GM19467 (cell line): ENCODE data around the gene BICDL2.
"Not testable (repeated sequence)": the region's sequence is repeated elsewhere in the genome, so short reads cannot be mapped to it uniquely, and the experiment has no call there.

Experiments used
- ATAC-seq: cut with Tn5 transposase; IDR thresholded peaks from one replicate; pipeline ENCODE4 v1.9.1; 2021; ENCODE audit warnings: mild to moderate bottlenecking, moderate library complexity; ENCODE audit not compliant: unreplicated experiment

The BICDL2 gene, protein sequence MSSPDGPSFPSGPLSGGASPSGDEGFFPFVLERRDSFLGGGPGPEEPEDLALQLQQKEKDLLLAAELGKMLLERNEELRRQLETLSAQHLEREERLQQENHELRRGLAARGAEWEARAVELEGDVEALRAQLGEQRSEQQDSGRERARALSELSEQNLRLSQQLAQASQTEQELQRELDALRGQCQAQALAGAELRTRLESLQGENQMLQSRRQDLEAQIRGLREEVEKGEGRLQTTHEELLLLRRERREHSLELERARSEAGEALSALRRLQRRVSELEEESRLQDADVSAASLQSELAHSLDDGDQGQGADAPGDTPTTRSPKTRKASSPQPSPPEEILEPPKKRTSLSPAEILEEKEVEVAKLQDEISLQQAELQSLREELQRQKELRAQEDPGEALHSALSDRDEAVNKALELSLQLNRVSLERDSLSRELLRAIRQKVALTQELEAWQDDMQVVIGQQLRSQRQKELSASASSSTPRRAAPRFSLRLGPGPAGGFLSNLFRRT

DNA sequence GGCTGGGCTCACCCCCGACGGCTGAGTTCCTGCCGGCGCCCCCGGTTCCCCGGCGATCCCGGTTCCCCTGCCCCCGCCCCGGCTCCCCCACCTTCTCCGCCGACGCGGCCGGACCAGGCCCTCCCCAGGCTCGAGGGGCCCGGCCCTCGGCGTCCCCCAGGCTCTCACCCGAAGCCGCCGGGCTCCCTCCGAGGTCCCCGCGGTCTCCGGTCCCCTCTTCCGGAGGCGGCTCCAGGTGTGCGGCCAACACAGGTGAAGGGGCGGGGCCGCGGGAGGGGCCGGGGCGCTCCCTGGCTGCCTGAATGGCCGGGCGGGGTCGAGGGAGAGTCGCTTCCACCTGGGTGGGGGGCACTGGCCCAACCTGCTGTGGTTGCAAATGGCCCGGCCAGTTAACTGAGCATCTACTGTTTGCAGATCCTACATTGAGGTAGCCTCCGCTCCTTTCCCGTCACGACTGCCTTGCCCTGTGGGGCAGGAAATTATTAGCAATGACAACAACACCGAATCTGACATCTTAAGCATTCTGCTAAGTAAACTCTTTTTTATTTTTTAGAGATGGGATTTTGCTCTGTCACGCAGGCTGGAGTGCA is at the start of gene BICDL2:
Gene BICDL2, minus strand, starts transcription at position 219 of the 590 bp plus-strand sequence. CDS start 1,448 bp downstream, outside the sequence.
- ATAC-seq = no peak

DNA sequence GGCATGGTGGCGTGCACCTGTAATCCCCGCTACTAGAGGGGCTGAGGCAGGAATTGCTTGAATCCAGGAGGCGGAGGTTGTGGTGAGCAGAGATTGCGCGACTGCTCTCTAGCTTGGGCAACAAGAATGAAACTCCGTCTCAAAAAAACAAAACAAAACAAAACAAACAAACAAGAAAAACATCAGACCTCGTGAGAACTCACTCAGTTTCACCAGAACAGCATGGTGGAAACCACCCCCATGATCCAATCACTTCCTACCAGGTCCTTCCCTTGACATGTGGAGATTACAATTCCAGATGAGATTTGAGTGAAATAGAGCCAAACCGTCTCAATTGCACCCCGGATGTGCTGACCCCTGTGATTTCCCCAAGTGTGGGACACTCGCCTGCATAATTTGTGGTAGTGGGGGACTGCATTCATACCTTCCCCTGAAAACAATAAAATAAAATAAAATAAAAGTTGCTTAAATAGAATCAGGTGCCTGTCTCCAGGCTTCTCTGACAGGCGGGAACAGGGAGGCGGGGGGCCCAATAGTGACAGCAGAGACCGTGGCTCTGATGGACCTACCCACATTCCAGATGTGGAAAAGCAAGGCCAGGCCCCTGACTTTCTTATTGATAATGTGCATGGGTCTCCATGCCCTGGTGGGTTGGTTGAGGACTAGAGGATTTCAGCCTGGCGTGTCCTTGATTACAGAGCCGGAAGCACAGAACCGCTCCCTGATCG is 49.3 kb upstream of the BICDL2 start:
- no peak for ATAC-seq

DNA sequence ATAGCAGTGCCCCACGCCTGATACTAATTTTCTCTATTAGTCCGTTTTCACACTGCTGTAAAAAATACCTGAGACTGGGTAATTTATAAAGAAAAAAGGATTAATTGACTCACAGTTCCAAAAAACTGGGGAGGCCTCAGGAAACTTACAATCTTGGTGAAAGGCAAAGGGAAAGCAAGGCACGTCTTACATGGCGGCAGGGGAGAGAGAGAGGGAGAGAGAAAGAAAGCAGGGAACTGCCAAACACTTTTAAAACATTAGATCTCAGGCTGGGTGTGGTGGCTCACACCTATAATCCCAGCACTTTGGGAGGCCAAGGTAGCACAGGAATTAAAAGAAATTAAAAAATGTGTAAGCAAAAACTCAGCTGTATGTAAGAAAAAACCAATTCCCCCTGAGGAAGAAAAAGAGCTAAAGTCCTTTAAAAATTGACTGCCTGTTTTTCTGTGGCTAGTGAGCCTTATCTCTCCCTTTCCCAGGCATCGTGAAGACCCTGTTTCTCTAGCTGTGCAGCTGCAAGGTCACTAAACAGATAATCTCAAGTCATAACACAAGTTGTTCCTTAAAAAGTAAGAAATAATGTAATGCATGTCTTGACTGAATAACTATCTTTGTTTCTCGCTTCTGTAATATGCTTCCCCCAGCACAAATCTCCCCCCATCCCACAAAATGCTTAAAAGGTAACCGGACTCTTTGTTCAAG is 48.4 kb upstream of the BICDL2 start:
- ATAC-seq = no peak

DNA sequence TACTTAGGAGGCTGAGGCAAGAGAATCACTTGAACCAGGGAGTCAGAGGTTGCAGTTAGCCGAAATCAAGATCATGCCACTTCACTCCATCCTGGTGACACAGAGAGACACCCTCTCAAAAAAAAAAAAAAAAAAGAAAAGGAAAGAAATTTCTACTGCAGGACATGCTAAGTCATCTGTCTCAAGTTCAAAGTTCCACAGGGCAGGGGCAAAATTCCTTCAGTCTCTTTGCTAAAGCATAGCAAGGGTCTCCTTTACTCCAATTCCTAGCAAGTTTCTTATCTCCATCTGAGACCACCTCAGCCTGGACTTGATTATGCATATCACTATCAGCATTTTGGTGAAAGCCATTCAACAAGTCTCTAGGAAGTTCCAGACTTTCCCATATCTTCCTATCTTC is 47.7 kb upstream of the BICDL2 start:
- ATAC-seq = no peak

DNA sequence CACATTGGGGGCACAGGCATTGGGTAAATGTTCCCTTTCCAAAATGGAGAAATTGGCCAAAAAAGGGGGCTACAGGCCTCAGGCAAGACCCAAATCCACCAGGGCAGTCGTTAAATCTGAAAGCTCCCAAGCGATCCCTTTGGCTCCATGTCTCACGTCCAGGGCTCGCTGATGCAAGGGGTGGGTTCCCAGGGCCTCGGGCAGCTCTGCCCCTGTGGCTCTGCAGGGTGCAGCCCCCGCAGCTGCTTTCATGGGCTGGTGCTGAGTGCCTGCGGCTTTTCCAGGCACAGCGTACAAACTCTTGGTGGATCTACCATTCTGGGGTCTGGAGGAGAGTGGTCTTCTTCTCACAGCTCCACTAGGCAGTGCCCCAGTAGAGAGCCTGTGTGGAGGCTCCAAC is 46.7 kb upstream of the BICDL2 start:
- ATAC-seq = not testable (repeated sequence)

DNA sequence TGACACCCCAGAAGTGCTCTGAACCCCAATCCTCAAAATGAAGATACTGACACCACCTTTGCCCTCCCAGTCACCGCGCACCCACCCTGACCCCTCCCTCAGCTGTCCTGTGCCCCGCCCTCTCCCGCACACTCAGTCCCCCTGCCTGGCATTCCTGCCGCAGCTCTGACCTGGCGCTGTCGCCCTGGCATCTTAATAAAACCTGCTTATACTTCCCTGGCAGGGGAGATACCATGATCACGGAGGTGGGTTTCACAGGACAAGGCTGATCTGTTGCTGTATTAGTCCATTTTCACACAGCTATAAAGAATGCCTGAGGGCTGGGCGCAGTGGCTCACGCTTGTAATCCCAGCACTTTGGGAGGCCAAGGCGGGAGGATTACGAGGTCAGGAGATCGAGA is 45.2 kb upstream of the BICDL2 start:
- not testable (repeated sequence) for ATAC-seq

DNA sequence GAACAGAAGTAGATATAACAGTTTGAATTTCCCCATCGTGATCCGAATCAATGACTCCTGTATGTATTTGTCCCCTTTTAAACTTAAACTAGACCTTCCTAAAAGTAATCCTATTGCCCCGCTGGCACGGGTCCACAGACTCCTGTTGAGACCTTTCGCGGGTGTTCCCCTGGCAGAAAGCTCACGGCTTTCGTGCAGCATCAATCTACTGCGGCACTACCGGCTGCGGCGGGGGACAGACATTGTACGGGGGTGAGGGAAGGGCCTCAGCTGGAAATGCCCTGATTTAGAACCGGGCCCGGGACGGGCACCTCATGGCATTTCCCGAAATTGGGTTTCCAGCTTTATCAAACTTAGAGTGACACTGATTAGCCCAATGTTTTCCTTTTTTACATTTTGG is 43.3 kb upstream of the BICDL2 start:
- no peak for ATAC-seq

DNA sequence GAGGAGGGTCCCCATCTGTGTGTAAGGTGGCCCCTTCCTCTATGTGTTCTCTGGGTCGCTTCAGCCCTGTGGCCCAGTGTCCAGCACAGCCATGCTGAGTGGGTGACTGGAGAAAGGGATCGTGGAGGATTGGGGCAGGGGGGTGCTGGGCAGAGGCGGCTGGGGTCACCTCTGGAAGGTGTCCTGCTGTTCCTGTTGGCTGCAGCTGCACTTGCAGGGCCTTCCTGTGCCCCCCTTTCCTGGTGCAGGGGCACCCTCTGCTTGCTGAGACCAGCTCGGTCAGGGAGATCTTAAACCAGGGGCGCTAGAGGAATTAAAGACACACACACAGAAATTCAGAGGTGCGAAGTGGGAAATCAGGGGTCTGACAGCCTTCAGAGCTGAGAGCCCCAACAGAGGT is 39.8 kb upstream of the BICDL2 start:
- ATAC-seq = no peak

DNA sequence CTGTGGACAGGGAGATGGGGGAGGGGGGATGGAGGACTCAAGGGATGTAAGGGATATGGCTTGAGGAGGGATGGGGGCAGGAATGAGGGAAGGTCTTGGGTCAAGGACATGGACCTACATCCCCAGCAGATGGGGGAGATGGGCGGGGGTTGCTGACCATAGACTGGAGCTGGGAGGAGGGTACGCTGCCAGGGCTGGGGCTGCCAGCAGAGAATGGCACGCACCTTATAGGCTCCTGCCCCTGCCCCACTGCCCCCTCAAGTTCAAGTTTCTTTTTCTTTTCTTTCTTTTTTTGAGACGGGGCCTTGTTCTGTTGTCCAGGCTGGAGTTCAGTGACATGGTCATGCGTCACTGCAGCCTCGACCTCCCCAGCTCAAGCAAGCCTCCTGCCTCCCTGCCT is 39.2 kb upstream of the BICDL2 start:
- ATAC-seq = not testable (repeated sequence)

DNA sequence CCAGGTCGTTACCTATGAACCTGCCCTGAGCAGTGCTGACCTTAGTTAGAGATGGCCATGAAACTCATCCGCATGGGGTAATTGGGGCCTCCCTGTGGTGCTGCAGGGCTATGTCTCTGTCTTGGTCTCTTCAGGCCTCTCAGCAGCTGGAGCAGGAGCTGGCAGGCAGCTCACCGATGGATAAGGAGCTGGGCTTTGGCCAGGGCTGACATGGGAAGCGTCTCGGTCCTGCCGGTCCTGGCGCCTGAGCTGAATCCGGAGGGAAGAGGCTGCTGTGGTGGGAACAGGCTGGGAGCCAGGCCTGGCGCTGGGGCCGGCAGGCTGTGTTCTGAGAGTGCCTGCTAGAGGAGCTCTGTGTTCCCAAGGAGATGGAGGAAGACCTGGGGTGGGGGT is 38.8 kb upstream of the BICDL2 start:
- ATAC-seq = no peak

DNA sequence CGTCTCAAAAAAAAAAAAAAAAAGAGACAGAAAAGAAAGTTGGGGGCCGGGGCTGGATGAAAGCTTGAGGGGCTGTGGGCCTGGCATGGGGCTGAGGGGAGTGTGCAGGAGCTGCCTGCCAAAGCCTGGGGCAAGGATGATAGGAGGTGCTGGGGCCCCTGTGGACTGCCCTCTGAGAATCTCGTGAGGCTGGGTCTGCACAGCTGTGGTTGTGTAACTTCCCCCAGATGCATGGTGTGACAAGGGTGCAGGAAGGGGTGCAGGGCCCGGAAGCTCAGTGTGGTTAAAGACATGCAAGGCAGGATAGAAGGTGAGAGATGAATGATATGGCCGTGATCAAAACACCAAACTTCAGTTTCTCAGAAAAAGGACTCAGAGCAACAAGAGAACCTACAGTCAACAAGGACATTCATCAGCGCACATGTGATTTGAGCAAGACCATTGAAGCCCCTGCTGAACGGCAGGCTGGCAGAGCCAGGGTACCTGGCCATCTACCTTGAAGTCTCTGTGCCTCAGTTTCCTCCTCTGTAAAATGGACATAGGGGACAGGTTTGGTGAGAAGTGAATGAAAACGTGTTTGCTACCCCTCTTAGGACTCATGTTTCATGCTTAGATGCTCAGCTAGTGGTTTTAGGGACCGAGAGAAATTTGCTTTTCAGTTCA is 38.2 kb upstream of the BICDL2 start:
- ATAC-seq = peak; percentile 74

DNA sequence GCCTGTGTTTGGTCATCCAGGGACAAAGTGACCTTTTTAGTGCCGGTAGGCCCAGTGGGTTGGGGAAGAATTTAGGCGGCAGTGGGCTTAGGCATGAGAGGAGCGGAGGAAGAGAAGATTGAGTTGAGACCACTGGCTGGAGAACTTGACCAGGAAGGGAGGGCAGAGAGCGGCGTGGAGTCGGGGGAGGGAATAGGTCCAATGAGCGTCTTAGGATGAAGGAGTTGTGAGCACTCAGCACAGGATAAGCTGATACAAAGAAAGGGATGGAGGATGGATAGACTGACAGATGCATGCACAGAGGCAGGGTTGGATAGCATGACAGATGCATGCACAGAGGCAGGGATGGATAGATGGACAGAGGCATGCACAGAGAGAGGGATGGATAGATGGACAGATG is 36.7 kb upstream of the BICDL2 start:
- no peak for ATAC-seq

DNA sequence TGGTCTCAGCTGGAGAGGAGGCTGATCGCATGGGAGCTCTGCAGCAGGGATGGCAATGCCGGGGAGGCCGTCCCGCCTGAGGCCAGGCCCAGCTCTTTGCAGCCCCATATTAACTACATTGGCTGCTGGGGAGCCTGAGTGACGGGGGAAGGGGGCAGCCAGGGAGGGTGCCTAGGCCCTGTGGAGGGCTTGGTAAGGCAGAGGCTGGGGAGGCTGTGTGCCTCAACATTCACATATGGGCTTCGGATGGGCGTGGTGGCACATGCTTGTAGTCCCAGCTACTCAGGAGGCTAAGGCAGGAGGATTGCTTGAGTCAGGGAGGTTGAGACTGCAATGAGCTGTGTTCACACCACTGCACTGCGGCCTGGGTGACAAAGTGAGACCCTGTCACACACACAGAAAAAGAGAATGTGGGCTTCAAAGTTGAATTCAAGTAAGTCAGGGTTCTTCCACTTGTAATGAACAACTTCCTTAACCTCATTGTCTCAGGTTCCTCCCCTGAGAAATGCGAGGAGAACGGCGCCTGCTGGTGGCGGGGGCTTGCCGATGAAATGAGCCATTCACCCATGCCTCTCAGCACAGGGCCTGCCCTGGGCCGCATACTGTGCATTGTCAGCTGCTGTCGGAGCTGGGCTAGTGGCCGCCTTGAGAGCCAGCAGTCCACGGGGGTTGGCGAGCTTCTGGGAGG is 36.0 kb upstream of the BICDL2 start:
- ATAC-seq = not testable (repeated sequence)

DNA sequence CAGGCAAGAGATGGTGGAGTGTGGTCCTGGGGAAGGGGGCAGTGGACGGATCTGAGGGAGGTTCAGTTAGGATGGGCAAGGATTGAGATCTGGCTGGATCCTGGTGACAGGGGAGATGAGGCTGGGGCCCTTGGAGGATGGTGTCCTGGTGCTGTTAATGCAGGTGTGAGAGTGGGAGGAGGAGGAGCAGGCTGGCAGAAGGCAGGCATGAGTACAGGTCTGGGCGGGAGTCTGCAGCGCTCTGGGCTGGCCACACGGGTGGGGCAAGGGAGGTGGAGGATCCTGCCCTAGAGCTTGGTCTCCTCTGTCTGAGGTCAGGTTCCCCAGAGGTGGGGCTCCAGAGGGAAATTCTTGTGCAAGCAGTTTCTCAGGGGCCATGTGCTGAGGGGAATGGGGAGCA is 35.4 kb upstream of the BICDL2 start:
- not testable (repeated sequence) for ATAC-seq

DNA sequence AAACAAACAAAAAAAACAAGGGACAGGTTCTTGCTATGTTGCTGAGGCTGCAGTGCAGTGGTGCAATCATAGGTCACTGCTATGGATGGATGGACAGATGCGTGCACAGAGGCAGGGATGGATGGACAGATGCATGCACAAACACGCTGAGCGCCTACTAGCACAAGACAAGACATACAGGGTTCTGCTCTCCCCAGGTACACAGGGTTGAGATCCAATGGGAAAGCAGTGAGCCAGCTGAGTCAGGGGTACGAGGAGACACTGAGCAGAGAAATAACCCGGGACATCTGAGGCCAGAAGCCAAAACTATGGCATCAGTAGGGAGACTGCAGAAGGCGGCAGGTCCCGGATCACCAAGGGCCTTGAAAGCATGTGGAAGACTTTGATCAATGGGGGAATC is 34.9 kb upstream of the BICDL2 start:
- no peak for ATAC-seq

DNA sequence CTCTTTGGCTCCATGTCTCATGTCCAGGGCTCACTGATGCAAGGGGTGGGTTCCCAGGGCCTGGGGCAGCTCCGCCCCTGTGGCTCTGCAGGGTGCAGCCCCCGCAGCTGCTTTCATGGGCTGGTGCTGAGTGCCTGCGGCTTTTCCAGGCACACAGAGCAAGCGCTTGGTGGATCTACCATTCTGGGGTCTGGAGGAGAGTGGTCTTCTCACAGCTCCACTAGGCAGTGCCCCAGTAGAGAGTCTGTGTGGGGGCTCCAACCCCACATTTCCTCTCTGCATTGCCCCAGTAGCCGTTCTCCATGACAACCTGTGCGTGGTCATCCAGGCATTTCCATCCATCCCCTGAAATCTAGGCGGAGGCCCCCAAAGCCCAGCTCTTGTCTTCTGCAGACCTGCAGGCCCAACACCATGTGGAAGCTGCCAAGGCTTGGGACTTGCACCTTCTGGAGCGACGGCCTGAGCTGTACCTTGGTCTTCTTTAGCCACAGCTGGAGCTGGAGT is 33.9 kb upstream of the BICDL2 start:
- no peak for ATAC-seq

DNA sequence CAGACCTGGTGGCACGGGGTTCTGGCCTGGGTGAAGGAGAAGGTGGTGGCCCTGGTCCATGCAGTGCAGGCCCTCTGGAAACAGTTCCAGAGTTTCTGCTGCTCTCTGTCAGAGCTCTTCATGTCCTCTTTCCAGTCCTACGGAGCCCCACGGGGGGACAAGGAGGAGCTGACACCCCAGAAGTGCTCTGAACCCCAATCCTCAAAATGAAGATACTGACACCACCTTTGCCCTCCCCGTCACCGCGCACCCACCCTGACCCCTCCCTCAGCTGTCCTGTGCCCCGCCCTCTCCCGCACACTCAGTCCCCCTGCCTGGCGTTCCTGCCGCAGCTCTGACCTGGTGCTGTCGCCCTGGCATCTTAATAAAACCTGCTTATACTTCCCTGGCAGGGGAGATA is 32.4 kb upstream of the BICDL2 start:
- ATAC-seq = not testable (repeated sequence)

DNA sequence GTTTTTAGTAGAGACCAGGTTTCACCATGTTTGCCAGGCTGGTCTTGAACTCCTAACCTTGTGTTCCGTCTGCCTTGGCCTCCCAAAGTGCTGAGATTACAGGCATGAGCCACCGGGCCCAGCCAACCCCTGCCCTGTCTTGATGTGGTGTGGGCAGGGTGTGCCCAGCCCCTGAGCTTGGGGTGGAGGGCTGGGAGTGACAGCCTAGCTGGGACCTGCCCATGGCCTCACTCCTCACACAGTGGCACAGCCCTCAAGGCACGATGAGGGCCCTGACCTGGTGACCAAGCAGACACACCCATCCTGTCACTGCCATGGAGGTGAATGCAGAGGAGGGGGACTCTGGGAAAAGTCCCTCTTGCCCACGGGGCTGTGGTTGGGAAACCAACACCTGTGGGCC is 31.7 kb upstream of the BICDL2 start:
- ATAC-seq = no peak

DNA sequence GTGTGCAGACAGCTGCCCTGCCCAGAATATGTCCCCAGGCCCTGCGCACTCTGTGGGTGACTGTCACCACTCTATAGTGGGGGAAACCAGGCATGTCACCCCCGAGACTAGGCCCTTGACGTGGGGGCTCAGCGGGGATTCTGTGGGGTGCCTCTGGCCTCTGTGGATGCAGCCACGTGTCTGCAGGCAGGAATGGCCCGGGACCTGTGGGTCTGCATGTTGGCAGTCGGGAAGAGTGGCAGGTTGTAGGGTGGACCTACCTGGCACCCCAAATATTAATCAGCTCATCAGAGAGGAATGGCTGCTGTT is 29.6 kb upstream of the BICDL2 start:
- ATAC-seq = no peak
